IPS-NIHi7 (cell line): ENCODE measurements around the gene CES1.
"Not testable (repeated sequence)": the region's sequence is repeated elsewhere in the genome, so short reads cannot be mapped to it uniquely, and the experiment has no call there.

Experiments
- DNase-seq: peaks from one replicate; pipeline ENCODE4 v3.0.0; 2012; ENCODE audit warnings: mixed read lengths; ENCODE audit errors: extremely low spot score

Gene CES1

DNA sequence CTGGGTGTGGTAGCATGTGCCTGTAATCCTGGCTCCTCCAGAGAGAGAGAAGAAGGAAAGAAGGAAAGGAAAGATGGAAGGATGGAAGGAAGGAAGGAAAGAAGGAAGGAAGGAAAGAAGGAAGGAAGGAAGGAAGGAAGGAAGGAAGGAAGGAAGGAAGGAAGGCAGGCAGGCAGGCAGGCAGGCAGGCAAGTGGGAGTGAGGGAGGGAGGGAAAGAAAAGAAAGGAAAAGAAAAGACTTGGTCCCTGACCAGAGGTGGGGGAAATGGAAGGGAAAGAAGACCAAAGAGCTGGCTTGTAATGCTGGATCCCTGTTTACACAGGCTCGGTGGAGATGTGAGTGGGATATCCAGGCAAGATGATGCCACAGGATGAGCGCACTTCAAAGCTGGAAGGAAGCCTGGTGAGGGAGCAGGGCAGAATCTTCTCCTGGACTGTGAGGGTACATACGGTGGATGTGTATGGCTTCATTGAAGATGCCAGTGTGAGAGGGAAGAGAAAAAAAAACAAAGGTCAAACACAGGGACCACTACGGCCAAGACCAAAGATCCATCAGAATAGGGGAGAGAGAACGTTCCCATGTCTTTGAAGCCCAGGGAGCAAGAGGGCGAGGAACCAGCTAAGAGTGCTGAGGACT lies 2.1 kb downstream of the CES1 start:
- DNase-seq = no peak

DNA sequence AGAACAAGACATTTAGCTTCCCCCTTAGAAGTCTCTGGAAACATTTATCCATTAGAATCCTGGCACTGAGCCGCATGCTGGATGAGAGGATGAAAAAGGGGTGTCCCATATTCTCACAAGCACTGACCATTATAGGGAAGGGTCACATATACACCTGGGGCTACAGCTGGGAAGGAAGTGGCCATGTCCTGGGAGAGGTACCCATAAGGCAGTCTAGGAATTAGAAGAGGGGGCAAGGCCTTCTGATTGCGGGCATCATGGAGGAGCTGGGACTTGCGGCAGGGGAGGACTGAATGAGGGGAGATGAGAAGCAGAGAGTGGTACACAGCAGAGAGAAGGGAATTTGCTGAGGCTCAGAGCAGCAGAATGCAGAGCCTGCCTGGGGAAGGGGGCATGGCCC lies 3.7 kb downstream of the CES1 start:
- DNase-seq = not testable (repeated sequence)

DNA sequence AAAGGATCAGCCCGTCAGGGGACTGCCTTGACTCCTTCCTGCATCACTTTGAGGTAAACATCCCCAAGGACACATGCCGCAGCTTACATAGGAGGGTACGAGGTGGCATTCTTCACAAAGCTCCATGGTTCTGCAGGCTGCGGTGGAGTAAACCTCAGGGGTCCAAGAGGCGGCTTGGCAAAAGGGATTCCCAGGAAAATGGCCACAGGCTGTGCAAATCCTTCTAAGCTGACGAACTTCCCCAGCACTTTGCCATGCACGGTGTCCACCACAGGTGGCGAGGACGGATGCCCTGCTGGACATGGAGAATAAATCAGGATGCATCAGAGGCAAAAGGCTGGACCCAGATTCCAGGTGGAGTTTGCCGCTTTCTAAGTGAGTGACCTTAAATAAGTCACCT lies 4.2 kb downstream of the CES1 start:
- no peak for DNase-seq

DNA sequence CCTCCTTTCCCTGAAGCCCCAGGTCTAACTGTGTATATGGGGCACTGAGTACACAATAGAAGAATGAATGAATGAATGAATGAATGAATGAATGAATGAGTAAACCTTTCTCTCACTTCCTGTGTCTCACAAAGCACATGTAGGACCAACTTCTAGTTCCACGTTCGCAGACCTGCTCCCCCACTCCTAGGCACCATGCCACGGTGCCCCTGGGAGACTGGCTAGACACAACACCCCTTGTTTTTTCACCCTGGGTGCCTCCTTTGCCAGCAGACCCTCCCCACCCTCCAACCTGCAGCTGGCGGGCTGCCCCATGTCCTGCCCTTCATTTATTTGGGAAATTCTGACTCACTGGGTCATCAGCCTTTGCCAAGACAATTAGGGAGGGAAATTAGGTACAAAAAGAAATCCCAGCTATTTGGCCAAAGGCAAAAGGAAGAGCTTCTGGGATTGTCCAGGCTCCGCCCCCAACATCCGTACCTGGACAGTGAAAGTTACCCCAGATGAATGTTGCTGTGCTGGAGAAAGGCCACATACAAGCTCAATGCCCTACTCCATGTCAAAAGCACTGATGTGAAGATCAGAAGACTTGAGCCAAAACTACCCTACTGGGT lies 7.7 kb downstream of the CES1 start:
- DNase-seq = no peak

DNA sequence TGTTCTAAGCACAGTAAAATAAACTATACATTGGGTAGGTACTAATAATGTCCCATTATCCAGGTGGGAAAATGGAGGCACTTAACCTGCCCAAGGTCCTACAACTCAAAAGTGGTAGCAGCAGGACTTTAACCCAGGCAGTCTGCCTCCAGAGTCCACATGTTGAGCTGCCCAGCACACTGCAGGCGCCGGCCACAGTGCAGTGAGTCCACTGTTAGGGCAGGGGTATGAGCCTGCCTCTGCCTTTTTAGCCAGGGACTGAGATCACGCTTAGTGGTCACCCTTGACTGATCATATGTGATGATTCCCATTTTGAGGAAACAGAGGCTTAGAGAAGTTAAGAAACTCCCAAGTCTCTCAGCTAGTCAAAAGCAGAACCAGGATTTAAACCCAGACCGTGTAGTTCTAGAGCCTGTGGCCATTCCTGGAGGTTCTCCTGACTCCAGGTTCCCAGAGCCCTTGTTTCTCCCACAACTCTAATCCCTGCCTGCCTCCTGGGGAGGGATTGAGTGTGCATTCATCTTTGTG lies 8.4 kb downstream of the CES1 start:
- DNase-seq = no peak

DNA sequence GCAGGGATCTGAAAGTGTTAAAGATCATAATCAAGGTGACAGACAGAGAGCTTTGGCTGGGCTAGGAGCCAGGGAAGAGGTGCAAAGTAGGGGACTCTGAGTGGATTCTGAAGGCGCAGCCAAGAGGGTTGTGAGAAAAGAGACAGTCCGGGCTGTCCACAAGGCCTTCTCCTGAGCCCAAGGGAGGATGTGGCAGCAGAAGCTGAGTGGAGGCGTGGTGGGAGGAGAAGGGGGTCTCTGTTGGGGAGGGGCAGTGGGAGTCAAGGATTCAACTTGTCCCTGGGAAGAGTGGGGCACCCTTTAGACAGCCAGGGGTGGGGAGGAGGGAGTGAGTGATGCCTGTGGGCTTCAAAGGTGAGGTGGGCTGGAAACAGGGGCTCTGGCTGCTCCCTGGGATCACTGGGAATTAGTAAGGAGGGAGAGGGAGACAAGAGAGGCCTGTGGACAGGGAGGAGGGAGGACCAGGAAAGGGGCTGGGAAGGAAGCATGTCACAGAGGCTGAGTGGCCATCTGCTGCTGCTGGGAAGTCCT lies 10.6 kb downstream of the CES1 start:
- DNase-seq = no peak

DNA sequence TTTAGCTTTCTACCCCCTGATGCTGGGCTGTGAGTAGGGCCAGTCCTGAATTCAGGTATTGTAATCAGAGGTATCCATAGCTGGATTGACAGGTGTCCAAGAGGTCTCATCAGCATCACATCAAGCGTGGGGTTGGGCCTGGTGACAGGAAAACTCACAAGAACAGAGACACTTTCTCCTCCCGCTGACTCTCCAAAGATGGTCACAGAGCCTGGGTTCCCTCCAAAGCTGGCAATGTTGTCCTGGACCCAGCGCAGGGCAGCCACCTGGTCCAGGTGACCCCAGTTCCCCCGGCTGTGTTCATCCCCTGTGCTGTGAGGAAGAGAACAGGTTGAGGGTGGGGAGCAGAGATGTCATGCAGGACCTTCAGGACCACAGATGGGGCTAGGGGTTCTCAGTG lies 11.7 kb downstream of the CES1 start:
- no peak for DNase-seq

DNA sequence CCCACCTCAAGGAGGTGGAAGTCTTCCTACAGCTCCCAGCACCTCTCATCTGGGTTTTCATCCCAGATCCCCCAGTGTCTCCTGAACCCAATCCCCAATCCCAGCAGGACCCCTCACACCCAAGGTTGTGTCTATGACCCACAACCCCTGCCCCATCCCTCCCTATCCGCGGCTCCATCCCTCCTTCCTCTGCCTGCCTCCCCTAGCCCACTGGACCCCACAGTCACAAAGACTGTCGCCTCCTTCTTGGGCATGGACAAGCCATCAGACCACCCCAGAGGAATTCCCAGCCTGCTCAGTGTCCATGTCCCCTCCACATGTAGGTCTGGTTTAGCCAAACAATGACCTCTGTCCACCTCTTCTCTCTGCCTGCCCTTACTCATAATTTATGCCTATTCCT lies 12.3 kb downstream of the CES1 start:
- no peak for DNase-seq

DNA sequence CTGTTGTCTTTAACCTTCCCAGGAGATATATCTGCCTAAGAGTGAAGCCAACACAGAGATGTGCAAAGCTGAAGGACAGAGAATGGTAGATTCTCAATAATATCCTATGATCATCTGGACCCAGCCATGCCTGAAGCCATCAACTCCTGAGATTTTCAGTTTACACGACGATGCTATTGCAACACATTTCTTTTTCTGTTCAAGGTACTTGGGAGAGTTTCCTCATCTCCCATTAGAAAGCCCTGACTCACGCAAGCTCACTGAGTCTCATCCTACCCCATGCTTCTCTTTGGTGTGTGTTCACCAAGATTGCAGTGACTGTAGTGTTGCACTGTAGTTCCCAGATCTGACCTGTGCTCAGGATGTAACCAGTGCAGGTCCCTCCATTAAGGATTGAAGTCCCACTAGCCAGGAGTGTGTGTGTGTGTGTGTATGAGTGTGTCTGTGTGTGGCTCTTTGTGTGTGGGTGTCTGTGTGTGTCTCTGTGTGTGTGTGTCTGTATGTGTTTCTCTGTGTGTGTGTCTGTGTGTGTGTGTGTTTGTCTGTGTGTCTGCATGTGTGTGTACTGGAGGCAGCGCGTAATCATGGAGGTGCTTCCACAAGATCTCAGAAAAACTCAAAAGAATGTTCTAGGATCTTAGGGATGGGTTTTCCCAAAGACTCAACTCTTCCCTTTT lies 15.5 kb downstream of the CES1 start:
- no peak for DNase-seq

DNA sequence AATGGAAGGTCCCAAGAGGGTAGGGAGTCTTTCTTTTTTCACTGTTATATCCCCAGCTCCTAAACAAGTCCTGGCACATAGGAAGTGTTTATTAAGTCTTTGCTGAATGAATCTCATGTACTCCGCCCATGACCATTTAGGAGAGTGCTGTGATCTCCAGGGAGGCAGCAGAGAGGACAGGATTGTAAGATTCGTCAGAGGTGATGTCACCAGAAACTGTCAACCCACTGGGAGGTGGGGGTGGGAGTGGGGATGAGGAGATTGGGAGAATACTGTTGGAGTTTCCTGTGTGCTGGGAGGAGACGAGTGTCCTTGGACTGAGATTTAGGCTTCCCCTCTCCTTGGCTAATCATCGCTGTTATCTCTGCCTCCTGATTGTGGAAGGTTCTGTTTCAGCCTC lies 16.7 kb downstream of the CES1 start:
- DNase-seq = not testable (repeated sequence)

DNA sequence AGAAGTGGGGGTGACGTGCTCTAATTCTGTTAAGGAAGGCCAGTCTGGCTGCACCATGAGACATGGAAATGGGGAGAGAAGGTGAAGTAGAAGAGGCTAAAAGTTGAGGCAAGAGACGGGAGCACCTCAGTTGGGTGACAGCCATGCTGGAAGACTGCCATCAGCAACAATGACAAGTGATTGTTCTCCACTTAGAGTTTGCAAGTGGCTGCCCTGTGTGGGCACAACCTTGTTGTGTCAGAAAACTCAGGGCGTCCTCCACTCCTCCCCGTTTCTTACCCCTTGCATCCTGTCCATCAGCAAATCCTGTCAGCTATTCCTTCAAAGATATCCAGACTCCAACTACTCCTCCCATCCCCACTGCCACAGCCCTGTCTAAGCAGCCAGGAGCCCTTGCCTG lies 17.6 kb downstream of the CES1 start:
- no peak for DNase-seq

DNA sequence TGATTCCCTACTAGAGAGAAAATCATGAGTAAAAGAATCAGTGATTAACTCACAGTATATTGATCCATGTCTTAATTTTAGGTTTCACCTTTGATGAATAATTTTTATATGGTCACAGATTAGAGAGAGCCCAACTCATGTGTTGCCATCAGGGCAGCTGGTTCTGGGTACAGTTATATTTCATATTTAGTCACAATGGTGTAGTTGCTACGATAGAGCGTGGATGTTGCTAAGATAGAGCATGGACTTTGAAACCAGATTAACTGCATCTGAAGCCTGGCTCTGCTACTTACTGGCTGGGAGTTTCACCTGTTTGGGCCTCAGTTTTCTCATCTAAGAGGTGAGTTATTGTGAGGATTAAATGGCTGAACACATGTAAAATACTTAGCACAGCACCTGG lies 18.7 kb downstream of the CES1 start:
- DNase-seq = not testable (repeated sequence)

DNA sequence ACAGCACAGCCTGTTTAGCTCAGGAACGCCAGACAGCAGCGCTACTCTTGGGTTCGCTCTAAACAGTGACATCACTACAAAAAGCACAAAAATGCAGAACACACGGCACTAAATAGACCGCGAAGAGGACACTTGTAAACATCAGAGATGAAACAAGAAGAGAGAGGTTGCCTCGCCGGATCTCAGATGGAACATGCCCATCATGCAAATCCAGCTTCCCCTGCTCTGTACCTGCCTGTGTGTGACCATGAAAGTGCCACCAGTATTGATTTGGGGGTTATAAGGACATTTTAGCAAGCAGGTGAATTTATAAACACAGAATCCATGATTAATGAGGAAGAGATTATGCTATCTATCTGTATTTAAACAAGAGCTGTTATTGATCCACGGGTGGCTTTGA lies 19.2 kb downstream of the CES1 start:
- DNase-seq = not testable (repeated sequence)

DNA sequence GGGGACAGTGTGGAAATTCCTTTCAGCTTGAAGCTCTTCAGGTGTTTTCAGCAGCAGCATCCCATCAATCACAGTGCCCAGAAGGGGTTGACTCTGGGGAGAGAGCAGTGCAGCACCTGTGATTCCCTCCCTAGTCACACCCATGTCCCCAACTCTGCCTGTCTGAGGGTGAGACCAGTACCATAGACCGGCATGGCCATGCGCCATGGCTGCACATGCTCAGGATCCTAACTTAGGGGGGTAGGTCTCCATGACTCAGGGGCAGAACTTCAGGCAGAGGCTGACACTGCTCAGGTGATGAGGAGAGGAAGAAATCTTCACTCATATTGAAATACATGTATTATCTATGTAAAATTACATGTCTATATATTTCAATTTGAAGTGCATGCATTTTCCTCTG lies 19.9 kb downstream of the CES1 start:
- DNase-seq = no peak

DNA sequence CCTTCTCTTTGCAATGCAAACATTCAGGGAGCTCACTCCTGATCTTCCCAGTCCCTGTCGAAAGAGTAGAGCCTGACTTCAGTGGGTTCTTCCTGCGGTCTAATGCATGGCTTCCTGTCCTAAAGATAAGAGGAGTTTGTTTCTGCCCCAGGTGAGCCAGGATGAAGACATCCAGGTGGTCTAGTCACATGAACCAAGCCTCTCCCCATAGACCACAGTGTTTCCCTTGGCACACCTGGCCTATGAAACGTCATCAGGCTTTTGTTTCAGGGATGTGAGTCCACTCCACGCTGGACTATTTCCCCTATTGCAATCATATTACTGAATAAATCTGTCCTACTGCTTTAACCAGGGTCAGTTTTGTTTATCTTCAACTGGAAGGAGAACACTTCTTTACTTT lies 21.1 kb downstream of the CES1 start:
- no peak for DNase-seq

DNA sequence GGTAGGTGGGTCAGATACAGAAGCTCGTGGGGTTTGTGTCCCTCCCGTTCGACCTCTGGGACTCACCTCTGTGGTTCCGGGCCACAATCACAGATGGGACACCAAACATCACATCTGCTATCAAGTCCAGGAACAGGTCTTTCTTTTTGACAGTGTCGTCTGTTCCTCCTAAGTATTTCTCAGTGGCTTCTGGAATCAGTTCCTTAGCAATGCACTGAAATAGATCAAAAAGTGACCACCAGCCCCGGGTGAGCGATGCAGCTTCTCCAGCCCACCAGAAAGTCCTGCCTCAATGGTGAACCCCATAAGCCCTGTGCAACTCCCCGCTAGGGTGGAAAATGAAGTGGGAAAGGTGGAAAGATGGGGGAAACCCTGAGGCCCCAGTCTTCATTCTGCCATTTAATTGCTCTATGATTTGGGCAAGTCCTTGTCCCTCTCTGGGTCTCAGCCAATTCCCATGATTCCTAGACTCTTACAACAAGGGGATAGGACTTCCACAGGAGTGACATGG lies 22.4 kb downstream of the CES1 start:
- no peak for DNase-seq

DNA sequence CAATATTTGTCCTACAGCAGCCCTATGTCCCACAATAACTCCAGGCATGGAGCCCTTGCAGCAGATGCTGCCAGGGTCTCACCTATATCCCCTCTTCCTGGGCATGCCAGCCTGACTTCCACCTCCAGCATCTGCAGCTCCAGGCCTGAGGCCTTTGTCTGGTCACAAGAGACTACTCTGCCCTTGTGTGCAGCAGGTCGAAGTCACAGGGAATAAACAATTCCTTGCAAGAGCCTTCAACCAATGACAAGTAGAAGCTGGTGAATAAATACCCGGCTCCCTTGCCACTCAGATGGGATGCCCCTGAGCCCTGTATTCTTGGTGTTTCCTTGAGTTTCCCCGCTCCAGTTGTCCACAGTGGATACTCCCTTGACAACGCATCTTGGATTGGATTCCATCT lies 23.0 kb downstream of the CES1 start:
- no peak for DNase-seq

DNA sequence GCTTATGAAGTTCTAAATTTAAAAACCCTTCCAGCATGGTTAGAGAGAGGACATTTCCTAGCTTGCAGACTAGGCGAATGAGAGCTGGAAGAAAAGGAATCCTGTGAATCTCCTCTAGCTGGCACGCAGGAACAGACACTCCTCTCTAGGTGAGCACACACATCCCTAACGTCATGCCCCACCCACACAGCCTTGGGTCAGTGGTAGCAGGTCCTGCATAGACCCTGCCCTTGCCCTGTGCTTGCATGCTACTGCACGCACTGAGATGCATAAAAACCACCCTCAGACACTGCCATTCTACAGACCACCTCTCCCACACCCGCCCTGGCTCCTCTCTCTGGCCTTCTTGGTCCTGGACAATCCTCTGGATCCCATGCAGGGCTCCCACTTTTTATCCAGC lies 23.5 kb downstream of the CES1 start:
- peak; percentile 18 for DNase-seq

DNA sequence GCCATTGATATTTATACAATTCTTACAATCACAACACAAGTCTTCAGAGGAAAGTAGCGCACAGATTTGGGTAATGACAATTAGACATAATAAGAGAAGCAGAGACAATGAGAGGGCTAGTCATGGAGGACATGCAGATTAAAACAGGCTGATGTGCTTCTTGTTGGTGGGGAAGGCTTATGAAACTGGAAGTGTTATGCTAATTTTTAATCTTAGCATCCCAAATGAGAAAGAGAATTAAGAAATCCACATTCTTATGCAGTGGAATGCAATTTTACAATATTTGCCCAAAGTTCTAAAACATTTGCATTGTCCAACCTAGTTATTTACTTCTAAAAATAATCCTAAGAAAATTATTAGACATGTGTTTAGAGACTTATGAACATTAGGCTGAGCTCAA lies 24.6 kb downstream of the CES1 start:
- DNase-seq = not testable (repeated sequence)

DNA sequence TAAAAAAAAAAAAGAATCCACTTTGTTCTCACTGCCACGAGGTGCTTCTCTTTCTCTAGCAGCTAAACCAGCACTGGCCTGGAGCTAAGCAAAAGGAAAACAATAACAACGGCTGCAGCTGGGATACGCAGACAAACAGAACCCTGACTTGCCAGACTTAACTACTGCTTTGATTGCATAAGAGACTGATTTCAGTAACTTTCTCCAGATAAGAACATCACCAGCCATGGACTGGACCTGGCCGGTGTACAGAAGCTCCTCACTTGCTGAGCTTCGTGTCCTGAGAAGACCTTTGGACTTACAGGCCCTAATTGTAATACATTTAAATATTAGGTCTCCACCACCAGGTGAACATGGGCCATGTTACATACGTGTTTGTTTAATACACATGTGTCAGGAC lies 27.8 kb downstream of the CES1 start:
- not testable (repeated sequence) for DNase-seq

DNA sequence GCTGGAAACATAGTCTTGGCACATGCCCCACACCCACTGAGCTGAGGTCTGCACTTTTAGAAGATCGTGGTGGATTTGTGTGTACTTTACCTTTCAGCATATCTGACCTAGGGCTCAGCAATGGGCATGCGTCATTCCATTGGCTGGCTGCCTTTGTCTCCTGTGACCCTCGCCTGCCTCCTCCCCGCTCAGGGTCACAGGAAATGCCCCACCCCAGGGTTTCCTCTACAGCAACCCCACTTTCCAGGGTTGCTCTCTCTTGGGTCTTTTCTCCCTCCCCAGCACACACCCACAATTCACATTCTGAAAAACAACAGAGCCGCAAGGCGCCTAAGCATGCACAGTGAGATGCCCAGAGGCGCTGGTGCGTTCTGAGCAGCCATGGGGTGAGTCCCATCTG lies 29.2 kb downstream of the CES1 start:
- not testable (repeated sequence) for DNase-seq

DNA sequence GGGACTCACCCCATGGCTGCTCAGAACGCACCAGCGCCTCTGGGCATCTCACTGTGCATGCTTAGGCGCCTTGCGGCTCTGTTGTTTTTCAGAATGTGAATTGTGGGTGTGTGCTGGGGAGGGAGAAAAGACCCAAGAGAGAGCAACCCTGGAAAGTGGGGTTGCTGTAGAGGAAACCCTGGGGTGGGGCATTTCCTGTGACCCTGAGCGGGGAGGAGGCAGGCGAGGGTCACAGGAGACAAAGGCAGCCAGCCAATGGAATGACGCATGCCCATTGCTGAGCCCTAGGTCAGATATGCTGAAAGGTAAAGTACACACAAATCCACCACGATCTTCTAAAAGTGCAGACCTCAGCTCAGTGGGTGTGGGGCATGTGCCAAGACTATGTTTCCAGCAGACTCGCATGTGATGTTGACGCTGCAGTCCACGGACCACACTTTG lies 39.9 kb downstream of the CES1 start:
- DNase-seq = not testable (repeated sequence)

DNA sequence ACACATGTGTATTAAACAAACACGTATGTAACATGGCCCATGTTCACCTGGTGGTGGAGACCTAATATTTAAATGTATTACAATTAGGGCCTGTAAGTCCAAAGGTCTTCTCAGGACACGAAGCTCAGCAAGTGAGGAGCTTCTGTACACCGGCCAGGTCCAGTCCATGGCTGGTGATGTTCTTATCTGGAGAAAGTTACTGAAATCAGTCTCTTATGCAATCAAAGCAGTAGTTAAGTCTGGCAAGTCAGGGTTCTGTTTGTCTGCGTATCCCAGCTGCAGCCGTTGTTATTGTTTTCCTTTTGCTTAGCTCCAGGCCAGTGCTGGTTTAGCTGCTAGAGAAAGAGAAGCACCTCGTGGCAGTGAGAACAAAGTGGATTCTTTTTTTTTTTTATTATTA lies 41.4 kb downstream of the CES1 start:
- DNase-seq = not testable (repeated sequence)
